Effector memory CD4-positive, alpha-beta T cell (primary cell): Measurements from ENCODE around the gene ATPAF2.

Experiments used
- DNase-seq, 3 donors: peaks; one replicate each; pipeline ENCODE4 v3.0.0-alpha.2; 2020
- H3K27ac ChIP-seq: 2 replicates; pipeline ENCODE4 v1.7.0; 2013; ENCODE audit warnings: mild to moderate bottlenecking, low read length, moderate library complexity; ENCODE audit not compliant: insufficient read depth, poor library complexity, severe bottlenecking
- H3K27me3 ChIP-seq: replicated peaks from 2 replicates; pipeline ENCODE4 v1.7.0; 2013; ENCODE audit warnings: mild to moderate bottlenecking, low read length; ENCODE audit not compliant: insufficient read depth, control insufficient read depth, poor library complexity, severe bottlenecking
- H3K36me3 ChIP-seq: 2 replicates; pipeline ENCODE4 v1.7.0; 2013; ENCODE audit warnings: mild to moderate bottlenecking, low read length, moderate library complexity; ENCODE audit not compliant: control insufficient read depth, insufficient read depth
- H3K4me1 ChIP-seq: 2 replicates; pipeline ENCODE4 v1.7.0; 2013; ENCODE audit warnings: low read length, mild to moderate bottlenecking; ENCODE audit not compliant: control insufficient read depth, insufficient read depth, poor library complexity, severe bottlenecking
- H3K4me3 ChIP-seq: 2 replicates; pipeline ENCODE4 v1.7.0; 2013; ENCODE audit warnings: low read length, low read depth, mild to moderate bottlenecking; ENCODE audit not compliant: insufficient read depth, poor library complexity, severe bottlenecking
- H3K9me3 ChIP-seq: 2 replicates; pipeline ENCODE4 v1.7.0; 2013; ENCODE audit warnings: mild to moderate bottlenecking, low read length, moderate library complexity; ENCODE audit not compliant: control insufficient read depth

ATPAF2 gene

DNA sequence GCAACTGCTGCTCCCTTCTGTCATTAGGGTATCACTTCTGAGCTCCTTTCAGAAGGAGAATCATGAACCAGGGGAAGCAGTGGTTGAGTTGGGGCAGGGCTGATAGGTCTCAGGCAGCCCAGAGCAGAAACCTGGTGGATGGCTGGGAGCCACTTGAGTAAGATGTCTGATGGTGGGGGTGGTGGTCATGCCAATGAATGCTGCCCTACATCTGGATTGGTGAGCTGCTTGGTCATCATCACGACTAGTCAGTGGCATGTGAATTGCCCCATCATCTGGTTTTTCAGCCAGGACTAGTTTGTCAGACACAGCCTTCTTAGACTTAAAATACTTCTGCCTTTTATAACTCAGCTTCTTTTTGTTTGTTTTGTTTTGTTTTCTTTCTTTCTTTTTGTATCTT, 2.8 kb upstream of the ATPAF2 start:
- Histone ChIP-seq H3K4me3 (no peak overlapping the region), H3K27ac (no peak overlapping the region), H3K9me3 (no peaks in the 10 kb centered on the region), H3K36me3 (peaks cover 12% of the 10 kb centered on the region), H3K4me1 (peaks cover 26% of the 10 kb centered on the region), H3K27me3 (no peaks in the 10 kb centered on the region)
- no peak for DNase-seq

DNA sequence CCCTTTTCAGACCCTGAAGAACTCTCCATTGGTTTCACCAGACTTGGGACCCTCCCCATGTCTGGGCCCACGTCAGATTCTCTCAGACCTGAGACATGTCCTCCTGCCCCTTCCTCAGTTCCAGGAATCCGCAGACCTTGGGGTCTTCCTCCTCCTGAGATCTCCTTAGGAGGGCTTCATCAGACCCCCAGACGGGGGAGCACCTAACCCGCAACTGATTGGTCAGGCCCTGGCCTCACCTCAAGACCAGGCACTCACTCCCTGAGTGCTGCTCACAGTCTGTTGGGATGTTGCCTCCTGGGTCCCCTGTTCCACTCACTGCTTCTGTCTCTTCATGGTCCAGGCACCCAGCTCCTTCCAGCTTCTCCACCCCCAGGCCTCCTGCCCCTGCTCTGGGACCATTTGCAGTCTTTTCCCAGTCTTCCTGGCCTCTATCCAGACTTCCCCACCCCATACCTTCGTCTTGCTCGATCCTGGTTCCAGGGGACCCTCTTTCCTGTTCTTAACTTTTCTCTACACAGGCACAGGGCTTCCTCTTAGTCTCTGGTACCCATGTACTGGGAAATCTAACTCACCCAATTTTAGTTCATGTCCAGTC, 1.4 kb upstream of the ATPAF2 start:
- DNase-seq: no peak
- Histone ChIP-seq H3K27ac (peak overlapping the region; percentile 74), H3K9me3 (no peaks in the 10 kb centered on the region), H3K4me1 (peaks cover 26% of the 10 kb centered on the region), H3K4me3 (peak overlapping the region; percentile 83), H3K27me3 (no peaks in the 10 kb centered on the region), H3K36me3 (peaks cover 8% of the 10 kb centered on the region)

DNA sequence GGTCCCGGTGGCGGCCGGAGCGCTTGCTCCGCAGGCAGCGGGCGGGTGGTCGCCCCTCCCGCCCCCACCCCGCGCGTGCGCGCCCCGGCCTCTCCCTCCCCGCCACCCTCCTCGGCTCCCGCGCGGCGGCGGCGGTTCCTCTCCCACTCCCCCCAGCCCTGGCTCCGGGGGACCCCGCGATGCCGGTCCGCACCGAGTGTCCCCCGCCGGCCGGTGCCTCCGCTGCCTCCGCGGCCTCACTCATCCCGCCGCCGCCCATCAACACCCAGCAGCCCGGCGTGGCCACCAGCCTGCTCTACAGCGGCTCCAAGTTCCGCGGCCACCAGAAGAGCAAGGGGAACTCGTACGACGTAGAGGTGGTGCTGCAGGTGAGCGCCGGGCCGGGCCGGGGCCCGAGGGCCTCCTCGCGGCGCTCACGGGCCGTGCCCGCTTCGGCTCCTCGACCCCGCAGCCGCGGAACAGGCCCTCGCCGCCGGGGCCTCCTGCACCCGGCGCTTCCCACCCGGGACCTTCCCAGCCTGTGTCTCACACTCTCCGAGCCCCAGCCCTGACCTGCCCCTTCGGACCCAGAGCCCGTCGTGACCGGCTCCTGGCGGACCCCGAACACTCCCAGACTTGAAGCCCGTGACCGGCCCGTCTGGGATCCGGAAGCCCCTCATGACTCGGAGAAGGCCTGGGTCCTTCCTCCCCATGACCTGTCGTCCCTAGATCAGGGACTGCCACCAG, 730 bp upstream of the ATPAF2 start:
- no peaks in the 10 kb centered on the region for H3K9me3 ChIP-seq
- DNase-seq: peak in 1 of 3 donors; percentile 8
- peak overlapping the region; percentile 83 for H3K4me3 ChIP-seq
- H3K36me3 ChIP-seq: peaks cover 1% of the 10 kb centered on the region
- H3K27ac ChIP-seq: peak overlapping the region; percentile 74
- peaks cover 26% of the 10 kb centered on the region for H3K4me1 ChIP-seq
- no peaks in the 10 kb centered on the region for H3K27me3 ChIP-seq

DNA sequence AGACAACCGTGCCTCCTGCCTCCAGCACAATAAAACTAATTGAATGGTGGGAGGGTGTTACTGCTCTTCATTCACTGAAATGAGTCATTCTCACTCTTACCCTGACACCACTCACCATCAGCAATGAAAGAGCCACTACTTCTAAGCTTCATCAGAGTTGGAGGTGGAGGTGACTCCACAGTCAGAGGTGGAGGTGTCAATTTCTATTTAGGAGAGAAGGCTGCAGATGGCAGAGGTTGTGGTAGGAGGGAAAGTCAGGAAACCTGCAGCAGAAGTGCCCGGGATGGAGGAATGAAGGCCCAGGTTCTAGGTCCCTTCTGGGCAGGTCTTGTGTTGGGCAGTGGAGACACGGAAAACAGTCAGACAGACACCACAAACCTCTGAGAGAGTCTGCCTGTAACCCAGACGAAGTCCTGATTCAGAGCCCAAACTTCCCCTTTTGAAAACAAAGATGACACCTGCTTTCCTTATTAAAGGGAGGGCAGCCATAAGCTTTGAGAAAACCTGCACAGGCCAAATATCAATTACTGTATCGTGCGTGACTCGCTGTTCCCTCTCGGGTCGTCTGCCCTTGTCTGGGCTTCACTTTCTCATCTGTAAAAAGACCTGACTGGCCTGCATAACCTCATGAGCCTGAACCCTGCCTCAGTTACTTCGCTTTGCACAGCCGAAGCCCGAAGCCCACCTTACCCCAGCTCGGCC, 668 bp downstream of the ATPAF2 start:
- peak overlapping the region; percentile 83 for H3K4me3 ChIP-seq
- H3K9me3 ChIP-seq: no peaks in the 10 kb centered on the region
- H3K36me3 ChIP-seq: no peaks in the 10 kb centered on the region
- no peak for DNase-seq
- peak overlapping the region; percentile 74 for H3K27ac ChIP-seq
- H3K27me3 ChIP-seq: no peaks in the 10 kb centered on the region
- H3K4me1 ChIP-seq: peaks cover 26% of the 10 kb centered on the region

DNA sequence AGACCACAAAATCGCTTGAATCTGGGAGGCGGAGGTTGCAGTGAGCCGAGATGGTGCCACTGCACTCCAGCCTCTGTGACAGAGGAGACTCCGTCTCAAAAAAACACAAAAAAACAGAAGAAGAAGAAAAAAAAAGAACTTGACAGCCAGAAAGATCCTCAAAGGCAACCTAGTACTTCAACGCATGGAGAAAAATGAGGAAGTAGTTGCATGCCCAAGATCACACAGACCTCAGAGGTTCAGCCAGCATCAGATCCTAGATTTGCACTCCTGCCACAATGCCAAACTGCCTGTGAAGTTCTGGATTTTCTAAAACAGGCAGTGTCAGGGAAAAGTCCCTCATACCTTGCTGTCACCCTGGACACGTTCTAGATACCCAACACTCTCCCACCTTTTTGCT, 1.5 kb downstream of the ATPAF2 start:
- no peak overlapping the region for H3K27ac ChIP-seq
- no peaks in the 10 kb centered on the region for H3K36me3 ChIP-seq
- H3K4me3 ChIP-seq: no peak overlapping the region
- no peaks in the 10 kb centered on the region for H3K27me3 ChIP-seq
- peaks cover 26% of the 10 kb centered on the region for H3K4me1 ChIP-seq
- no peak for DNase-seq
- H3K9me3 ChIP-seq: no peaks in the 10 kb centered on the region

DNA sequence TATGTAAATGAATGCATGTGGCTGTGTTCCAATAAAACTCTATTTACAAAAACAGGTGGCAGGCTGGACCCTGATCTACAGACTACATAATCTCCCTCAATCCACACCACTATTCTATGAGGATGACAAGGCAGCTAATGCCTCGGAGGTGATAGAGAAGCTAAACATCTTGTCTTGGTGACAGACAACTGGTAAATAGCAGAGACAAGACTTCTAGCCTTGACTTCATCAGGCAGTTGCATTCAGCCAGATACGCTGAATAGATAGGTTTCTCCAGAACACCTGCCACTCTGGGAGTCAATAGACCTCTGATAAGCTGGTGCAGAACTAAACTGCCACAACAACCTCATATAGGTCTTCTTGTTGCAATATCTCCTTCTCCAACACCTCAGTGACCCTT, 3.3 kb downstream of the ATPAF2 start:
- no peaks in the 10 kb centered on the region for H3K27me3 ChIP-seq
- H3K36me3 ChIP-seq: no peaks in the 10 kb centered on the region
- no peak overlapping the region for H3K4me3 ChIP-seq
- H3K4me1 ChIP-seq: peaks cover 24% of the 10 kb centered on the region
- no peak for DNase-seq
- H3K9me3 ChIP-seq: no peaks in the 10 kb centered on the region
- H3K27ac ChIP-seq: no peak overlapping the region

DNA sequence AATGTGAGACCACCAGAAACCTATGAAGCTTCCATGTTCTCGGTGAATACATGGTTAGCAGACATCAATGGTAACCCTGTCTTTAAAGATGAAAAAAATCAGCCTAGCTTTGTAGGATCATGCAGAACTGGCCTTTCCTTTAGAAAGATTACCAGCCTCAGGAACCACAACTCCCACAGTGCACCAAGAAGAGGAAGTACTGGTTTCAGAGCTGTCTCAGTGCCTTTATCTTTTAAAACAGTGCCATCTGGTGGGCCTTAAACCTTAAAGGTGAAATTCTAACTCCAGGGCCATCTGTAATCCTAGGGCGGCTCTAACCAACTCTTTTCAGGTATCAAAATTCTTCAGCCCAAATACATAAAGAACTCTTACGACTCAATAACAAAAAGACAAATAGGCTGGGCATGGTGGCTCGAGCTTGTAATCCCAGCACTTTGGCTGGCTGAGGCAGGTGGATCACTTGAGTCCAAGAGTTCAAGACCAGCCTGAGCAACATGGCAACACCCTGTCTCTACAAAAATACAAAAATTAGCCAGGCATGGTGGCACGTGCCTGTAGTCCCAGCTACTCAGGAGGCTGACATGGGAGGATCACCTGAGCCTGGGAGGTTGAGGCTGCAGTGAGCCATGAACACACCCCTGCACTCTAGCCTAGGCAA, 5.4 kb downstream of the ATPAF2 start:
- H3K27ac ChIP-seq: no peak overlapping the region
- H3K4me1 ChIP-seq: peaks cover 13% of the 10 kb centered on the region
- no peak overlapping the region for H3K4me3 ChIP-seq
- H3K9me3 ChIP-seq: no peaks in the 10 kb centered on the region
- no peaks in the 10 kb centered on the region for H3K27me3 ChIP-seq
- DNase-seq: peak; percentile 12 to 38 (median 17)
- peaks cover under 1% of the 10 kb centered on the region for H3K36me3 ChIP-seq

DNA sequence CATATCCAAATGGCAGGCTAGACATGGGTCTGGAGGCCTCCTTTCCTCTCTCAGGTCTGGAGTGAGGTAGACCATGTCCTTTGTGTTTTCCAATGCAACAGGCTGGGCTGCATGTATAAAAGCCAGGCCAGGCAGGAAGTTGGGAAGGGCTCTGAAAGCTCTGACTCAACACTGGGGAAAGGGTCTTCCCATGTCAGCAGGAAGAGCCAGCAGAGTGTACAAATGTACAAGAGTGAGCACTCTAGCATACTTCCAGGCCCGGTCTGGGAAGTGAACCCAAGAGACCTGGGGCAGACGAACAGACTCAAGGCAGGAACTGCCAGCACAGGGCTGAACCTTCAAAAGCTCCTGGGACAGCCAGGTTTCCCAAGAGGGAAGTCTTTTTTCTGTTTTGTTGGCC, 7.0 kb downstream of the ATPAF2 start:
- Histone ChIP-seq H3K4me3 (no peak overlapping the region), H3K27me3 (no peaks in the 10 kb centered on the region), H3K4me1 (no peaks in the 10 kb centered on the region), H3K27ac (no peak overlapping the region), H3K36me3 (peaks cover 15% of the 10 kb centered on the region), H3K9me3 (no peaks in the 10 kb centered on the region)
- DNase-seq: no peak

DNA sequence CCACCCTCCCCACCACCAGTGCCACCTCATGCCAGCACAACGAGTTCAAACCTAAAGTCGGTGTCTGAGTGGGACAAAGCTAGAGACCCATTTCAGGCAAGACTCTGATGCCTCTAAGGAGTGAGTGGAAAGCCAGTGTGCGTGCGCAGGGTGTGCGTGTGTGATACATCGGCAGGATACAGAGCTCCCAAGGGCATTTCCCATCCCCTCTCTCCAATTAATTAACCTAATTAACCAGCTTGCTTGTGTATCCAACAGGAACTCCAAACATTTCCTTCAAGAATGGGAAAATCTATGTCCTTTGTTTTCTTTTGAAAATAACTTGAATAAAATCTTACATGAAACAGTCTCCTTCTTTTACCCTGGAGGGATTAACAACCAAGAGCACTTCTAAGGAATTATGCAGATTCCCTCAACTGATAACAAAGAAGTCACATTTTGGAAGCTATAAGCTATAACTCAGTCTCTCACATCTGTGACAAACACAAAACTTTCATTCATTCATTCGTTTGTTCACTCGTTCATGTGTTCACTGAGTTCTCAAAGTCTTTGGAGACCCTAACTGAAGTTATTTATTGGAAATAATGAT, 9.9 kb downstream of the ATPAF2 start:
- H3K9me3 ChIP-seq: no peaks in the 10 kb centered on the region
- H3K4me1 ChIP-seq: no peaks in the 10 kb centered on the region
- DNase-seq: no peak
- H3K36me3 ChIP-seq: peaks cover 23% of the 10 kb centered on the region
- no peak overlapping the region for H3K4me3 ChIP-seq
- H3K27me3 ChIP-seq: no peaks in the 10 kb centered on the region
- no peak overlapping the region for H3K27ac ChIP-seq
